Activated T-helper 2 cell treated with anti-CD3 and anti-CD28 coated beads, Interferon-gamma antibody, Interleukin-2, Interleukin-4, amounts not matched to agents 10 μg/mL and 5 μg/mL and 100 μg/mL, durations not matched to agents 14 hours and 24 hours and 36 hours (primary cell): ENCODE data around the gene DPM2. TPM values are rescaled to one million over a fixed set of nuclear protein-coding genes. Genes with fewer than 3 reads are reported as not detected.

Experiments used
- DNase-seq: peaks from one replicate; pipeline ENCODE4 v3.0.0; 2021; ENCODE audit warnings: low spot score
- H3K27ac Mint-ChIP-seq: one replicate; pipeline ENCODE4 v1.8.0; 2021; ENCODE audit warnings: mixed read lengths
- H3K27me3 Mint-ChIP-seq: one replicate; pipeline ENCODE4 v1.8.0; 2021; ENCODE audit warnings: low read depth, mixed read lengths
- H3K36me3 Mint-ChIP-seq: one replicate; pipeline ENCODE4 v1.8.0; 2021; ENCODE audit warnings: low read depth, mixed read lengths
- H3K4me1 Mint-ChIP-seq: one replicate; pipeline ENCODE4 v1.8.0; 2021; ENCODE audit warnings: low read depth, mixed read lengths
- H3K4me3 Mint-ChIP-seq: one replicate; pipeline ENCODE4 v1.8.0; 2021; ENCODE audit warnings: low read depth, mild to moderate bottlenecking, moderate library complexity, mixed read lengths
- H3K9me3 Mint-ChIP-seq: one replicate; pipeline ENCODE4 v1.8.0; 2021; ENCODE audit warnings: mixed read lengths
- intact Hi-C: fragments of 100-400 bp; cut with micrococcal nuclease; formaldehyde crosslinking; loops from one replicate; pipeline ENCODE4 v1.15.1; 2023
- total RNA-seq: library from RNA; stranded (reverse); gene quantifications from 2 replicates; pipeline ENCODE4 v1.2.3, GENCODE V29; 2022

Gene DPM2
- total RNA-seq, 1 donor from 2014 or later, result 57.4 TPM

GRCh38 chr9:127915325-127915752 lies 22.3 kb downstream of the DPM2 start:
- H3K27ac Mint-ChIP-seq, result peak overlapping the region; percentile 3
- peaks cover 32% of the 10 kb centered on the region for H3K36me3 Mint-ChIP-seq
- peak overlapping the region; percentile 80 for H3K4me3 Mint-ChIP-seq
- peaks cover 51% of the 10 kb centered on the region for H3K4me1 Mint-ChIP-seq
- H3K27me3 Mint-ChIP-seq, result no peaks in the 10 kb centered on the region
- intact Hi-C loops, result loop anchor here (5.0 to 10.0 kb wide), 3 partner anchors 48 to 301 kb away; partner anchors contain the start of genes CDK9 and STXBP1
- no peaks in the 10 kb centered on the region for H3K9me3 Mint-ChIP-seq
- no peak for DNase-seq

- H3K27ac Mint-ChIP-seq, result no peak overlapping the region
- H3K4me1 Mint-ChIP-seq, result peaks cover 40% of the 10 kb centered on the region
- H3K9me3 Mint-ChIP-seq, result no peaks in the 10 kb centered on the region
- no peak overlapping the region for H3K4me3 Mint-ChIP-seq
- no peak for DNase-seq
- intact Hi-C loops, result loop anchor here (10.0 kb wide), 1 partner anchor 299 kb away; the partner anchor contains the start of gene STXBP1
- H3K36me3 Mint-ChIP-seq, result peaks cover 37% of the 10 kb centered on the region
- H3K27me3 Mint-ChIP-seq, result no peaks in the 10 kb centered on the region
Measured at GRCh38 chr9:127913682-127914081, 24.0 kb downstream of the DPM2 start.

DNA sequence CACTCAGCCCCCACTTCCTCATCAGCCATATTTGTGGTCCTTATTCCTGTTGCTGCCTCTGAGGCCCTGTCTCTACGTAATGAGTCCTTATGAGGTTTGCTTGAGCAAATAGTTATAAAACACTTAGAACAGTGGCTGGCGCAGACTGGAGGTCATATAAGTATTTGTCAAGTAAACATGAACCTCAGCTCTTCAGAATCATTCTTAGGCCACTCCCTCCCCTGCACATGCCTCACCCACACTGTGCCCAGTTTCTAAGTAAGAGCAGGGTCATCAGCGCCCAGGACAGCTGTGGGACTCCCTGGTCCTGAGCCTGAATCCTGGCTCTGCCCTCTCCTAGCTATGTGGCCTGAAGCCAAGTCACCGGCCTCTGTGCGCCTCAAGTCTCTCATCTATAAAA lies 24.8 kb downstream of the DPM2 start:
- no peak overlapping the region for H3K4me3 Mint-ChIP-seq

DNA sequence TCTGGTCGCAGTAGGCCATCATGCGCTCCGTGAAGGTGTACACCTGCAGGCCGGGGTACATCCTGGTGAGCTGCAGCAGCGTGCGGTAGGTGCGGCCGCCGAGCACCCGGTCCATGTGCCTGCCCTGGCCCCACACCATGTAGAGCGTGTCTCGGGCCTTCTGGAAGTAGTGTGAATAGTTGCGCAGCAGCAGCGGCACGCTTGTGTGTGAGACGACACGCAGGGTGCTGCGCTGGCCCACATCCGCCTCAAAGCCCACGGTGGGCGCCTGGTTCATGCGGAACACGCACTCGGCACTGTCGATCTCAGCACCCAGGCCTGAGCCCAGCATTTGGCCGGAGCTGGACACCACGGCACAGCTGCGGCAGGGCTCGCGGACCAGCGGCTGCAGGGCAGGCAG lies 25.4 kb downstream of the DPM2 start:
- H3K36me3 Mint-ChIP-seq, result peaks cover 40% of the 10 kb centered on the region
- H3K27me3 Mint-ChIP-seq, result no peaks in the 10 kb centered on the region
- peak overlapping the region; percentile 42 for H3K27ac Mint-ChIP-seq
- DNase-seq, result no peak
- H3K4me3 Mint-ChIP-seq, result no peak overlapping the region
- H3K4me1 Mint-ChIP-seq, result peaks cover 31% of the 10 kb centered on the region
- intact Hi-C loops, result loop anchor here (10.0 kb wide), 1 partner anchor 297 kb away; the partner anchor contains the start of gene STXBP1
- H3K9me3 Mint-ChIP-seq, result no peaks in the 10 kb centered on the region

More for the DNA sequence above, 24.8 kb downstream of the DPM2 start:
- DNase-seq, result no peak
- peaks cover 34% of the 10 kb centered on the region for H3K4me1 Mint-ChIP-seq
- intact Hi-C loops, result loop anchor here (10.0 kb wide), 1 partner anchor 298 kb away; the partner anchor contains the start of gene STXBP1
- peak overlapping the region; percentile 42 for H3K27ac Mint-ChIP-seq
- peaks cover 40% of the 10 kb centered on the region for H3K36me3 Mint-ChIP-seq
- no peaks in the 10 kb centered on the region for H3K27me3 Mint-ChIP-seq
- no peaks in the 10 kb centered on the region for H3K9me3 Mint-ChIP-seq

DNA sequence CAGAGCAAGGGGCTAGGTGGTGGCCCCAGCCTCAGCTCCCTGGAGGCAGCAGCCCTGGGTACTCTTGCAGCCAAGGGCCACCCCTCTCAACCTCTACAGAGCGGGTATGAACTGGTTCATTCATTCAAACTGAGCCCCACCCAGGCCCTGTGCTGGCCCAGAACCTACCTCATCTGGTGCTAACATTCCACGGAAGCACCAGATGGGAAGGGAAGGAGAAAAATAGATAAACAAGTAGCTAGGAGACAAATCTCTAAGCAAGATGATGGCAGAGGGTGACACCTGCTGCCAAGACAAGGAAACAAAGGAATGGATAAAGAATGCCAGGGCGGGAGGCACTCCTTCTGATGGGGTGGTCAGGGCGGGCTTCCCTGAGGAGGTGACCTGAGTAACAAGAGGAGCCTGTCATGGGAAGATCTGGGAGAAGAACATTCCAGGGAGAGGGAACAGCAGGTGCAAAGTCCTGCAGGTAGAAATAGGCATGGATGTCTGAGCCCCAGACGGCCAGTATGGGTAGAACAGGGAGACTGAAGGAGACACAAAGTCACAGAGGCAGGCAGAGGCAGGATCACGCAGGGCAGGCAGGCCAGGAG lies 26.9 kb downstream of the DPM2 start:
- no peak for DNase-seq
- intact Hi-C loops, result loop anchor here (10.0 kb wide), 1 partner anchor 296 kb away; the partner anchor contains the start of gene STXBP1
- Mint-ChIP-seq H3K36me3 (peaks cover 40% of the 10 kb centered on the region), H3K9me3 (no peaks in the 10 kb centered on the region), H3K27me3 (no peaks in the 10 kb centered on the region), H3K4me3 (no peak overlapping the region), H3K27ac (peak overlapping the region; percentile 95), H3K4me1 (peaks cover 38% of the 10 kb centered on the region)

DNA sequence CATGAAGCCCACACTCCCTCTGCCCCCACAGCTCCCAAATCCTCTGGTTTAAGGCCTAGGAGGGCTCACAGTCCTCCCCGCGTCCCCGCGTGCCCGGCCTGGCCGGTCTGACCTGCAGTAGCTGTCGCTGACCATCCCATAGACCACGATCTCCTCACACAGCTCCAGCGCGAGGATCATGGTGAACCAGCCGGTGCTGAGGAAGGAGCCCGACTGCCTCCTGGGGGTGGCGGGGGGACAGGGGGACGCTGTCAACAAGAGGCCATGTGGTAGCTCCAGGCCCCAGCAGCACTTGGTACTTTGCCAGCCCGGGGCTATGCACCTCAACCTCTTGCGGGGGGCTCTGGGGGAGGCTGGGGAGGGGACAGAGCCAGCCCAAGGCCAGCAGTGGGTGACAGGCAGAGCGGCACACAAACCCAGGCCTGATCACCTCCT lies 27.8 kb downstream of the DPM2 start:
- Mint-ChIP-seq H3K4me3 (no peak overlapping the region), H3K9me3 (no peaks in the 10 kb centered on the region), H3K27ac (no peak overlapping the region), H3K4me1 (peaks cover 42% of the 10 kb centered on the region), H3K27me3 (no peaks in the 10 kb centered on the region), H3K36me3 (peaks cover 40% of the 10 kb centered on the region)
- DNase-seq, result no peak
- intact Hi-C loops, result loop anchor here (10.0 kb wide), 1 partner anchor 295 kb away; the partner anchor contains the start of gene STXBP1

DNA sequence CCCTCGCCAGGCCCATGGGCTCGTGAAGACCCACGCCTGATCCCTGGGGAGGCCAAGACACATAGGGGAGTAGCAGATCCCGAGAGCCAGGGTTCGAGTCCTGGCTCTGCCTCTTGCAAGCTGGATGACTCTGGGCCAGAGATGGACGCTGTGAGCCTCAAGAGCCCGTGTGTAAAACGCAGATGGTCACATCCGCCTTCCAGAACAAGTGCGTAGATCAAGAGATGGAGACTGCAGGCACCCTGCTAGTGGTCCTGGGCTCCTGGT lies 29.1 kb downstream of the DPM2 start:
- no peaks in the 10 kb centered on the region for H3K27me3 Mint-ChIP-seq
- H3K4me3 Mint-ChIP-seq, result no peak overlapping the region
- peaks cover 47% of the 10 kb centered on the region for H3K4me1 Mint-ChIP-seq
- no peak overlapping the region for H3K27ac Mint-ChIP-seq
- no peak for DNase-seq
- peaks cover 40% of the 10 kb centered on the region for H3K36me3 Mint-ChIP-seq
- intact Hi-C loops, result no loop called here
- no peaks in the 10 kb centered on the region for H3K9me3 Mint-ChIP-seq

DNA sequence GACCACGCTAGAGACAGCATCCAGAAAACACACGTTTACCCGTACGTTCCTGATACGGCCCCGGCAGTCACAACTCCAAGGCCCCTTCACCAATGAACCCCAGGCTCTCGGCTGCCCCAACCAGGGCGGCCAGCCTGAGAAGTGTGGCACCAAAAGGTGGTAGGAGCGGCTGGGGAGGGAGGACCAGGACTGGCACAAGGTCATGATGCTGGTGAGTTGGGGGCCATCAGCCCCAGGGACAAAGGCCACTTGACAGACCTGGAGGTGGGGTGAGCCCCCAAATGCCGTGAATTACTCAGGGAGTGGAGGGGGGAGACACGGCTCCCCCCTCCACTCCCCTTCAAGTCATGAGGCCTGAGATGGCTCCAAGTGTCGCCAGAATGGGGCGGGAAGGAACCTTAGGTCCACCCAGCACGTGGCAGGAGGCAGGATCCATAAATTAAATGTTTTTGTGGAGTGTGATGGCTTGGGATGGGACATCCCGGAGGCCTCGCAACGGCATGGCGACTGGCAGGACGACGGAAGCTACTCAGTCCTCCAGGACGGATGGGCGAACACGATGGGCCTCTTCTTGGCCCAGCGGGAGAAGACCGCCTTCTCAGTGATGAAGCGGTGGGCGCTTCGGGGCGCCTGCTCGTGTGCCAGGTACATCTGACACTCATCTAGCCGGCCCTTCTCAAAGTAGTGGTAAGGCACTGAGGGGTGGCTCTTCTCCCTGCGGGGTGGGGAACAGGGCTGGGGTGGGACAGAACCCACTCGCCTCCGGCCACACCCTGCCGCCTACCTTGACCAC lies 29.6 kb downstream of the DPM2 start:
- no peaks in the 10 kb centered on the region for H3K9me3 Mint-ChIP-seq
- no peak for DNase-seq
- peaks cover 40% of the 10 kb centered on the region for H3K36me3 Mint-ChIP-seq
- H3K27me3 Mint-ChIP-seq, result no peaks in the 10 kb centered on the region
- H3K27ac Mint-ChIP-seq, result peak overlapping the region; percentile 42
- no peak overlapping the region for H3K4me3 Mint-ChIP-seq
- peaks cover 49% of the 10 kb centered on the region for H3K4me1 Mint-ChIP-seq
- intact Hi-C loops, result no loop called here

GRCh38 chr9:127905788-127906191 lies 31.9 kb downstream of the DPM2 start:
- Mint-ChIP-seq H3K4me3 (peak overlapping the region; percentile 88), H3K9me3 (no peaks in the 10 kb centered on the region), H3K36me3 (peaks cover 21% of the 10 kb centered on the region), H3K27me3 (no peaks in the 10 kb centered on the region), H3K4me1 (peaks cover 35% of the 10 kb centered on the region), H3K27ac (peak overlapping the region; percentile 99)
- intact Hi-C loops, result loop anchor here (2.0 kb wide), 1 partner anchor 13 kb away; no protein-coding TSS in a partner anchor
- DNase-seq, result no peak

DNA sequence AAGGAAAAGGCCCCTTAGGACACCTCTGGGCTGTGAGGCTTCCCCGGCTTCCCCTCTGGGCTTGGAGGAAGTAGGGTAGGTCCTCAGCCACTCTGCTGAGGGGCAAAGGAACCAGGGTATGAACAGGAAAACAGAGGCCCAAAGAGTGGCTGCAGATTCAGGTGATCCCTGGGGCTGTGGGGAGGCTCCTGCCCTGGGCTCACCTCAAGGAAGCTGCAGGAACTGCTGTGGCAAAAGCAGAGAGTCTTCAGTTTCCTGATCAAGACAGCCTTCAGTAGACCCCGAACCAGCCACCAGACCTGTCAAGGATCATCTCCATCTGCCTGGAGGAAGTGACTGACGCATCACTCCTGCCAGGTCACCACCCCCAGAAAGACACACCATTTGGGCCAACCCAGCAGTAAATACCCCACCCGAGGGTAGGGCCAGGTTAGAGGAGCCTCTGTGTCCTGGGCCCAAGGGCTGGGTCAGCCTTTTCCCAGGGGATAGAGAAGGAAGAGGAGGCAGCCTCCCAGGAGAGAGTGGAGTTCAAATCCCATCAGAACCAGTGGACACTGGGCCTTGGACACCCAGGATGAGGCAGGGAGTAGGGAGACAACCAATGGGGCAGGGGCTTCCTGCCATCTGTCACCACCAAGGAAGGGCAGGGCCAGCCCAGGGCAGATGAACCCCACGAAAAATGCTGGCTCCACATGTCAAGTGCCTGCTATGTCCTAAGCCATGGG lies 32.5 kb downstream of the DPM2 start:
- Mint-ChIP-seq H3K9me3 (no peaks in the 10 kb centered on the region), H3K27me3 (no peaks in the 10 kb centered on the region), H3K4me3 (peak overlapping the region; percentile 88), H3K27ac (peak overlapping the region; percentile 99), H3K4me1 (peaks cover 31% of the 10 kb centered on the region), H3K36me3 (peaks cover 17% of the 10 kb centered on the region)
- intact Hi-C loops, result loop anchor here (2.0 kb wide), 1 partner anchor 14 kb away; no protein-coding TSS in a partner anchor
- no peak for DNase-seq

GRCh38 chr9:127904561-127905003 lies 33.1 kb downstream of the DPM2 start:
- Mint-ChIP-seq H3K36me3 (peaks cover 20% of the 10 kb centered on the region), H3K4me3 (peak overlapping the region; percentile 88), H3K27me3 (no peaks in the 10 kb centered on the region), H3K9me3 (no peaks in the 10 kb centered on the region), H3K27ac (peak overlapping the region; percentile 99), H3K4me1 (peaks cover 34% of the 10 kb centered on the region)
- no peak for DNase-seq
- intact Hi-C loops, result loop anchor here (2.0 kb wide), 1 partner anchor 14 kb away; no protein-coding TSS in a partner anchor
